GM12878 (cell line): Measurements from ENCODE around the gene CPT1C. TPM values are rescaled to one million over a fixed set of nuclear protein-coding genes. Genes with fewer than 3 reads are reported as not detected.

Source experiments
- CBFB ChIP-seq: IDR thresholded peaks from 2 replicates; pipeline ENCODE4 v1.6.1; 2016; ENCODE audit warnings: antibody characterized with exemption, low read depth
- CHD2 ChIP-seq: IDR thresholded peaks from 2 replicates; pipeline ENCODE4 v1.6.1; 2011; ENCODE audit warnings: low read depth, low read length, improper control_type of control experiment, borderline replicate concordance
- GABPA ChIP-seq: IDR thresholded peaks from 2 replicates; pipeline ENCODE4 v1.6.1; 2014; ENCODE audit warnings: antibody characterized with exemption, low read depth, mild to moderate bottlenecking, inconsistent platforms
- HDAC2 ChIP-seq: fragments of 200-600 bp; sonication (generic); IDR thresholded peaks from 2 replicates; pipeline ENCODE4 v1.6.1; 2017
- KAT2A ChIP-seq: conservative IDR thresholded peaks from 2 replicates; pipeline ENCODE4 v1.6.1; 2011; ENCODE audit warnings: low read depth, low read length; ENCODE audit not compliant: control insufficient read depth
- POLR2AphosphoS2 ChIP-seq: IDR thresholded peaks from 2 replicates; pipeline ENCODE4 v1.6.1; 2011; ENCODE audit warnings: low read depth, mild to moderate bottlenecking, low read length, improper control_type of control experiment, moderate library complexity
- YY1 ChIP-seq: IDR thresholded peaks from 2 replicates; pipeline ENCODE4 v1.6.1; 2011; ENCODE audit warnings: low read depth, mild to moderate bottlenecking, low read length
- polyA plus RNA-seq, 11 experiments: library from polyadenylated mRNA; depleted of rRNA in 4 of 11; unstranded in 6 of 11; stranded (reverse) in 5 of 11; fragments of >200 nt; fragmentation: Nextera tagmentation in 4 of 11; fragmentation: Illumina TruSeq in 1 of 11; extraction: Ambion mirVana in 4 of 11; extraction: Trizol in 1 of 11; gene quantifications; 1 replicate in 1 of 11; 2 replicates in 10 of 11; pipeline versions ENCODE4 v1.2.1 to v1.2.3, GENCODE V29; 2011 to 2016; ENCODE audit warnings: inconsistent platforms in 2 of 11, missing spikeins in 2 of 11, low read depth in 1 of 11
- total RNA-seq, 4 experiments: library from RNA; depleted of rRNA in 3 of 4; stranded (reverse); fragments of >200 nt in 3 of 4; fragmentation: Illumina TruSeq in 1 of 4; extraction: Trizol in 1 of 4; gene quantifications; 2 replicates each; pipeline versions ENCODE4 v1.2.1 to v1.2.3, GENCODE V29; 2013 to 2021
- TF ChIP-seq, protein P1 (sequence below): fragments of 450-650 bp; IDR thresholded peaks from 2 replicates; pipeline ENCODE4 v1.6.1; 2016; ENCODE audit warnings: mild to moderate bottlenecking, moderate library complexity, borderline replicate concordance
- TF ChIP-seq, protein P2 (sequence below): fragments of 450-650 bp; formaldehyde crosslinking; IDR thresholded peaks from 2 replicates; pipeline ENCODE4 v1.4.0; 2020; ENCODE audit warnings: mild to moderate bottlenecking, moderate library complexity

CPT1C gene
- total and polyA plus RNA-seq, 10 of the 15 experiments (the other 5 are each of a cell fraction or from before 2014, with no cell fraction given) = 0.04 to 0.56 (median 0.21) TPM; not detected in 3

DNA sequence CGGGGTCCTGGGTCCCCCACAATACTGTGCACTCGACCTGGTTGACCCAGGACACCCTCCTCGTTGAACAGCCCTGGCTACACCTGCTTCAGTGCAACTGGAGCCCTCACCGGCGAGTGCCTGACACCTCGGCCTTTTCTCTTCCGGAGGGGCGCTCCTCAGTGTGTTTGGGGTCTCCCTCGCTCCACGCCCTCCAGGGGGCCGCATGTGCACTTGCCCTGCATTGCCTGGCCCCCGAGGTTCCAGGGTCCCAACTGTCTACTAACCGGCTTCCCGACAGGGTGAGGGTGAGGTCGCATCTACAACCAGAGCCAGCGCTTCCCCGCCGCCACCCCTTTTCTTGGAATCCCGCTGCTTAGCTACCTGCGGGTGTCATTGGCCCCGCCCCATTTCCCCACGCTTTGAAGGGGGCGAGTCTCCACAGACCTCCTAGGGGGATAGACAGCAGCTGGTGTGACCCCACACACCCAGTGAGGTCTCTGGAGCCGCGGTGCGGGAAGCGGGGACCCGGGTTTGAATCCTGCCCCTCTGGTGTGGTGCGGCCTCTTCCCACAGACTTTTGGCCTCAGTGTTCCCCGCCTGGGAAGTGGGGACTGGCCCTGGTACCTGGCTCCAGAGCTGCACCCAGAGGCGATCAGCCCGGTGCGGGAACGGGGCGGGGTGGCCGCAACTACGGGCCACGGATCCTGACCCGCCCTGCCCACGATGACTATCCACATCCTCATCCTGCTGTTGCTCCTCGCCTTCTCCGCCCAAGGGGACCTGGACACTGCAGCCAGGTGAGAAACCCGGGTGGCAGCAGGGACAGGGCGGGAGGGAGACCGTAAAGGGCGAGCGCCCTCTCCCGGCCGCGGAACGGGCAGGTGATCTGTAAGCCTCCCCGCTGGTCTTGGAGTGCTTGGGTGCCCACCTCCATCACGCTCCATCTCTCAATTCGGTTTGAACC lies 1.5 kb upstream of the CPT1C start, which contains the start of gene ADM5 (continued):
- TF ChIP-seq, protein P1, sequence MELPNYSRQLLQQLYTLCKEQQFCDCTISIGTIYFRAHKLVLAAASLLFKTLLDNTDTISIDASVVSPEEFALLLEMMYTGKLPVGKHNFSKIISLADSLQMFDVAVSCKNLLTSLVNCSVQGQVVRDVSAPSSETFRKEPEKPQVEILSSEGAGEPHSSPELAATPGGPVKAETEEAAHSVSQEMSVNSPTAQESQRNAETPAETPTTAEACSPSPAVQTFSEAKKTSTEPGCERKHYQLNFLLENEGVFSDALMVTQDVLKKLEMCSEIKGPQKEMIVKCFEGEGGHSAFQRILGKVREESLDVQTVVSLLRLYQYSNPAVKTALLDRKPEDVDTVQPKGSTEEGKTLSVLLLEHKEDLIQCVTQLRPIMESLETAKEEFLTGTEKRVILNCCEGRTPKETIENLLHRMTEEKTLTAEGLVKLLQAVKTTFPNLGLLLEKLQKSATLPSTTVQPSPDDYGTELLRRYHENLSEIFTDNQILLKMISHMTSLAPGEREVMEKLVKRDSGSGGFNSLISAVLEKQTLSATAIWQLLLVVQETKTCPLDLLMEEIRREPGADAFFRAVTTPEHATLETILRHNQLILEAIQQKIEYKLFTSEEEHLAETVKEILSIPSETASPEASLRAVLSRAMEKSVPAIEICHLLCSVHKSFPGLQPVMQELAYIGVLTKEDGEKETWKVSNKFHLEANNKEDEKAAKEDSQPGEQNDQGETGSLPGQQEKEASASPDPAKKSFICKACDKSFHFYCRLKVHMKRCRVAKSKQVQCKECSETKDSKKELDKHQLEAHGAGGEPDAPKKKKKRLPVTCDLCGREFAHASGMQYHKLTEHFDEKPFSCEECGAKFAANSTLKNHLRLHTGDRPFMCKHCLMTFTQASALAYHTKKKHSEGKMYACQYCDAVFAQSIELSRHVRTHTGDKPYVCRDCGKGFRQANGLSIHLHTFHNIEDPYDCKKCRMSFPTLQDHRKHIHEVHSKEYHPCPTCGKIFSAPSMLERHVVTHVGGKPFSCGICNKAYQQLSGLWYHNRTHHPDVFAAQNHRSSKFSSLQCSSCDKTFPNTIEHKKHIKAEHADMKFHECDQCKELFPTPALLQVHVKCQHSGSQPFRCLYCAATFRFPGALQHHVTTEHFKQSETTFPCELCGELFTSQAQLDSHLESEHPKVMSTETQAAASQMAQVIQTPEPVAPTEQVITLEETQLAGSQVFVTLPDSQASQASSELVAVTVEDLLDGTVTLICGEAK = no peak
- TF ChIP-seq YY1 (no peak), KAT2A (no peak), HDAC2 (no peak), CBFB (peak; percentile 12; the same call in 1 of the 2 replicates), GABPA (no peak), POLR2AphosphoS2 (peak; percentile 29; the same call in 1 of the 2 replicates), CHD2 (no peak)
- TF ChIP-seq, protein P2, sequence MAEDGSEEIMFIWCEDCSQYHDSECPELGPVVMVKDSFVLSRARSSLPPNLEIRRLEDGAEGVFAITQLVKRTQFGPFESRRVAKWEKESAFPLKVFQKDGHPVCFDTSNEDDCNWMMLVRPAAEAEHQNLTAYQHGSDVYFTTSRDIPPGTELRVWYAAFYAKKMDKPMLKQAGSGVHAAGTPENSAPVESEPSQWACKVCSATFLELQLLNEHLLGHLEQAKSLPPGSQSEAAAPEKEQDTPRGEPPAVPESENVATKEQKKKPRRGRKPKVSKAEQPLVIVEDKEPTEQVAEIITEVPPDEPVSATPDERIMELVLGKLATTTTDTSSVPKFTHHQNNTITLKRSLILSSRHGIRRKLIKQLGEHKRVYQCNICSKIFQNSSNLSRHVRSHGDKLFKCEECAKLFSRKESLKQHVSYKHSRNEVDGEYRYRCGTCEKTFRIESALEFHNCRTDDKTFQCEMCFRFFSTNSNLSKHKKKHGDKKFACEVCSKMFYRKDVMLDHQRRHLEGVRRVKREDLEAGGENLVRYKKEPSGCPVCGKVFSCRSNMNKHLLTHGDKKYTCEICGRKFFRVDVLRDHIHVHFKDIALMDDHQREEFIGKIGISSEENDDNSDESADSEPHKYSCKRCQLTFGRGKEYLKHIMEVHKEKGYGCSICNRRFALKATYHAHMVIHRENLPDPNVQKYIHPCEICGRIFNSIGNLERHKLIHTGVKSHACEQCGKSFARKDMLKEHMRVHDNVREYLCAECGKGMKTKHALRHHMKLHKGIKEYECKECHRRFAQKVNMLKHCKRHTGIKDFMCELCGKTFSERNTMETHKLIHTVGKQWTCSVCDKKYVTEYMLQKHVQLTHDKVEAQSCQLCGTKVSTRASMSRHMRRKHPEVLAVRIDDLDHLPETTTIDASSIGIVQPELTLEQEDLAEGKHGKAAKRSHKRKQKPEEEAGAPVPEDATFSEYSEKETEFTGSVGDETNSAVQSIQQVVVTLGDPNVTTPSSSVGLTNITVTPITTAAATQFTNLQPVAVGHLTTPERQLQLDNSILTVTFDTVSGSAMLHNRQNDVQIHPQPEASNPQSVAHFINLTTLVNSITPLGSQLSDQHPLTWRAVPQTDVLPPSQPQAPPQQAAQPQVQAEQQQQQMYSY (CRISPR knock-in tag) = no peak
